ENCODE results near the gene RTL3. TPM values are rescaled to one million over a fixed set of nuclear protein-coding genes. Genes with fewer than 3 reads are reported as not detected.

The RTL3 gene
- total and polyA plus RNA-seq, 2 experiments from 2014 or later: 0.11 to 0.18 TPM

DNA sequence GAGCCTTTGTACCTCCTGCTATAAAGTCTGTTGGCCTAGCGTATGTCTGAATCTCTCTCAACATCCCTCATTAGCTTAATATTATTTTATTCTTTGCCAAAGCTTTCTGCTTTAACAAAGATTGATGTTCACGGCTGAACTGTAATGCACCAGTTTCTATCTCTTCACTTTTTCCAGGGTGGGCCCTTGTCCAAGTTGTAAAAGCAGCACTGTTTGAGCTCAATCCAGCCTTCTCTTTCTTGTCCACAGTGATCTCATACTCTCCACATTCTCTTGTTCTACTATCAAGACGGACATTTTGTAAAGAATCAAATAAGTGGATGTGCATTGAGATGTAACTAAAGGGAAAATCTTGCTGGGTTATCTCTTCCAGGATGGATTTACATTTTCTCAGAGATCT, 34.4 kb upstream of the RTL3 start:
- Histone ChIP-seq H3K4me2 (ENCODE audit: unreplicated experiment) (no peak overlapping the region), H3K27me3 (replicated peaks; ENCODE audit: insufficient read depth) (no peaks in the 10 kb centered on the region), H3K36me3 (ENCODE audit: low read depth) (no peaks in the 10 kb centered on the region), H3K9ac (no peak overlapping the region), H3K79me2 (ENCODE audit: insufficient read depth) (no peaks in the 10 kb centered on the region), H3K4me3 (no peak overlapping the region), H3K9me3 (ENCODE audit: low read depth) (no peaks in the 10 kb centered on the region), H3K9me2 (ENCODE audit: insufficient read depth) (no peaks in the 10 kb centered on the region), H3K4me1 (ENCODE audit: insufficient read depth) (no peaks in the 10 kb centered on the region), H4K20me1 (ENCODE audit: insufficient read depth) (no peaks in the 10 kb centered on the region), H2AFZ (no peak overlapping the region), H3F3A (ENCODE audit: insufficient read depth) (no peaks in the 10 kb centered on the region), H3K27ac (no peak overlapping the region)
- DNase-seq: no peak
- no peak for TF ChIP-seq EZH2phosphoT487 (IDR thresholded peaks at IDR 0.05; ENCODE audit: insufficient read depth, low read depth)
- TF ChIP-seq EZH2 (IDR thresholded peaks at IDR 0.05; ENCODE audit: insufficient read depth, poor library complexity, severe bottlenecking): no peak
- in situ Hi-C loops (cut with MboI): no loop called here
- 33 to 43% methylated on average over 3 of the region's 3 CpGs for WGBS, 2 experiments (ENCODE audit: low coverage in 1 of 2, low lambda C conversion rate in 2 of 2, missing lambda C conversion rate in 2 of 2)

DNA sequence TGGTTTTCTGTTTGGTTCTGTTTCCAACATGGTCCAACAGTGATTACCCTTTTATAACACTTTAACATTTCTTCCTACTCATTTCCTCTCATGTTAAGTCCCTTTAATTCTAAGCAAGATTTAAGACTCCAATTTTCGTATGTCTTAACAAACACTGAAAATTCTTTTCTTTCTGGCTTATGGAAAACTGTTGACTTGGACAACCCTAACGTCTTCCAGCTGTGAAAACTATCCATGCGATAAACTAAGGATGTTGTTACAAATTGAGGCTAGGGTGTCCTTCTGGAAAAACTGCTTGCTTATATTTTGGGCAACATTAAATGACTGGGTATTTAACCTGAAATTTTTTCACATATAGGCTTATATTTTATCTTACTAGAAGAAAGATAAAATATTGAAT, 33.9 kb upstream of the RTL3 start:
- no peak overlapping the region for H3K27ac ChIP-seq
- no peaks in the 10 kb centered on the region for H3K36me3 ChIP-seq (ENCODE audit: low read depth)
- H3K27me3 ChIP-seq (replicated peaks; ENCODE audit: insufficient read depth): no peaks in the 10 kb centered on the region
- no peak overlapping the region for H2AFZ ChIP-seq
- no peak overlapping the region for H3K4me3 ChIP-seq
- no peaks in the 10 kb centered on the region for H3F3A ChIP-seq (ENCODE audit: insufficient read depth)
- no peaks in the 10 kb centered on the region for H3K4me1 ChIP-seq (ENCODE audit: insufficient read depth)
- no peaks in the 10 kb centered on the region for H3K9me3 ChIP-seq (ENCODE audit: low read depth)
- no peaks in the 10 kb centered on the region for H4K20me1 ChIP-seq (ENCODE audit: insufficient read depth)
- DNase-seq: no peak
- H3K9ac ChIP-seq: no peak overlapping the region
- no peak overlapping the region for H3K4me2 ChIP-seq (ENCODE audit: unreplicated experiment)
- H3K9me2 ChIP-seq (ENCODE audit: insufficient read depth): no peaks in the 10 kb centered on the region
- in situ Hi-C loops (cut with MboI): no loop called here
- 15 to 19% methylated on average over 3 of the region's 3 CpGs for WGBS, 2 experiments (ENCODE audit: low coverage in 1 of 2, low lambda C conversion rate in 2 of 2, missing lambda C conversion rate in 2 of 2)
- no peaks in the 10 kb centered on the region for H3K79me2 ChIP-seq (ENCODE audit: insufficient read depth)
- TF ChIP-seq EZH2 (IDR thresholded peaks at IDR 0.05; ENCODE audit: insufficient read depth, poor library complexity, severe bottlenecking) (no peak), EZH2phosphoT487 (IDR thresholded peaks at IDR 0.05; ENCODE audit: insufficient read depth, low read depth) (no peak)

DNA sequence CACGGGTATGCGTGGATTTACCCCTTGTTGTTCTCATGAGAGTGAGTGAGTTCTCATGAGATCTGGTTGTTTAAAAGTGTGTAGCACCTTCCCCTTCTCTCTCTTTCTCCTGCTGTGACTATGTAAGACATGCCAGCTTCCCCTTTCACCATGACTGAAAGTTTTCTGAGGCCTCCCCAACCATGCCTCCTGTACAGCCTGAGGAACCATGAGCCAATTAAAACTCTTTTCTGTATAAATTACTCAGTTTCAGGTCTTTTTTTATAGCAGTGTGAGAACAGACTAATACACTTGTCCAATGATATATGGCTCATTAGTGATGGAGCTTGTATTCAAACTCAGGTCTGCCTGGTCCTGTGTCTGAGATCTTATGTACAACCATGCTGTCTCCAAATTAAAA, 28.5 kb upstream of the RTL3 start:
- no peaks in the 10 kb centered on the region for H4K20me1 ChIP-seq (ENCODE audit: insufficient read depth)
- no peaks in the 10 kb centered on the region for H3K36me3 ChIP-seq (ENCODE audit: low read depth)
- no peaks in the 10 kb centered on the region for H3K79me2 ChIP-seq (ENCODE audit: insufficient read depth)
- no peaks in the 10 kb centered on the region for H3F3A ChIP-seq (ENCODE audit: insufficient read depth)
- no peak for DNase-seq
- H2AFZ ChIP-seq: no peak overlapping the region
- no peak overlapping the region for H3K9ac ChIP-seq
- H3K4me3 ChIP-seq: no peak overlapping the region
- in situ Hi-C loops (cut with MboI): no loop called here
- TF ChIP-seq EZH2phosphoT487 (IDR thresholded peaks at IDR 0.05; ENCODE audit: insufficient read depth, low read depth): no peak
- TF ChIP-seq EZH2 (IDR thresholded peaks at IDR 0.05; ENCODE audit: insufficient read depth, poor library complexity, severe bottlenecking): no peak
- 95 to 100% methylated on average over 2 of the region's 2 CpGs for WGBS, 2 experiments (ENCODE audit: low coverage in 1 of 2, low lambda C conversion rate in 2 of 2, missing lambda C conversion rate in 2 of 2)
- H3K27me3 ChIP-seq (replicated peaks; ENCODE audit: insufficient read depth): no peaks in the 10 kb centered on the region
- H3K4me1 ChIP-seq (ENCODE audit: insufficient read depth): no peaks in the 10 kb centered on the region
- no peaks in the 10 kb centered on the region for H3K9me2 ChIP-seq (ENCODE audit: insufficient read depth)
- no peaks in the 10 kb centered on the region for H3K9me3 ChIP-seq (ENCODE audit: low read depth)
- no peak overlapping the region for H3K27ac ChIP-seq
- no peak overlapping the region for H3K4me2 ChIP-seq (ENCODE audit: unreplicated experiment)

DNA sequence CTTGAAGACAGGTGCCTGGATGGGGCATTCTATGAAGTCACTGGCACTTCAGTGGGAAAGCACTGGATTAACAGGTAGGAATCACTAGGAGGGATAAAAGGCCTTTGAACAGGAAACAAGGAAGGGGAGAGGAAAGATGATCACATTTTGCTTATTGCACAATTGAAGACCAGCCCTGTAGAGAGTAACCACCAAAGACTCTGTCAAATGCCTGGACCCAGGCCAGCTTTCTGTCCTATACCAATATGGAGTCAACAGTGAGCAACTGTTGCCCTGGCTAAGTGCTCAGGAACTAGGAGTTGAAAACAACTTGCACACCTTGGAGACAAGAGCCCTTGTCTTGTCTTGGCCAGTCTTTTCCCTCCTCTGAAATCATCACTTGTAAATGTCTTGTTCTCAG, 14.1 kb upstream of the RTL3 start:
- H4K20me1 ChIP-seq (ENCODE audit: insufficient read depth): no peaks in the 10 kb centered on the region
- no peak overlapping the region for H3K9ac ChIP-seq
- TF ChIP-seq EZH2phosphoT487 (IDR thresholded peaks at IDR 0.05; ENCODE audit: insufficient read depth, low read depth) (no peak), EZH2 (IDR thresholded peaks at IDR 0.05; ENCODE audit: insufficient read depth, poor library complexity, severe bottlenecking) (no peak)
- no peak overlapping the region for H3K4me3 ChIP-seq
- H3K27ac ChIP-seq: no peak overlapping the region
- H3K9me2 ChIP-seq (ENCODE audit: insufficient read depth): no peaks in the 10 kb centered on the region
- no peak overlapping the region for H2AFZ ChIP-seq
- H3K9me3 ChIP-seq (ENCODE audit: low read depth): no peaks in the 10 kb centered on the region
- H3K4me2 ChIP-seq (ENCODE audit: unreplicated experiment): no peak overlapping the region
- no peaks in the 10 kb centered on the region for H3K79me2 ChIP-seq (ENCODE audit: insufficient read depth)
- in situ Hi-C loops (cut with MboI): no loop called here
- no peaks in the 10 kb centered on the region for H3K36me3 ChIP-seq (ENCODE audit: low read depth)
- H3K27me3 ChIP-seq (replicated peaks; ENCODE audit: insufficient read depth): no peaks in the 10 kb centered on the region
- DNase-seq: no peak
- no peaks in the 10 kb centered on the region for H3F3A ChIP-seq (ENCODE audit: insufficient read depth)
- no peaks in the 10 kb centered on the region for H3K4me1 ChIP-seq (ENCODE audit: insufficient read depth)

DNA sequence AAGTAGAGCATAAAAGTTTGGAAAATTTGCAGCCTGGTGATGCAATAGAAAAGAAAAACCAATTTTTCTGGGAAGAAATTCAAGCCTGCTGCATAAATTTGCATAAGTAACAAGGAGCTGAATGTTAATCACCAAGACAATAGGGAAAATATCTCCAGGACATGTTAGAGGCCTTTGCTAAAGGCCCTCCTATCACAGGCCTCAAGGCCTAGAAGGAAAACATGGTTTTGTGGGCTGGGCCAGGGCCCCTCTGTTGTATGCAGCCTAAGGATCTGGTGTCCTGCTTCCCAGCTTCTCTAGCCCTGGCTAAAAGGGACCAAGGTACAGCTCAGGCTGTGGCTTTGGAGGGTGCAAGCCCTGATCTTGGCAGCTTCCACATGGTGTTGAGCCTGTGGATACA, 6.2 kb upstream of the RTL3 start:
- H3K36me3 ChIP-seq (ENCODE audit: low read depth): no peaks in the 10 kb centered on the region
- peak; percentile 7 for DNase-seq
- H3K9me3 ChIP-seq (ENCODE audit: low read depth): no peaks in the 10 kb centered on the region
- peak overlapping the region; percentile 36; the same call in 1 of the 2 replicates for H3K9ac ChIP-seq
- H3K79me2 ChIP-seq (ENCODE audit: insufficient read depth): no peaks in the 10 kb centered on the region
- no peaks in the 10 kb centered on the region for H4K20me1 ChIP-seq (ENCODE audit: insufficient read depth)
- H3K4me2 ChIP-seq (ENCODE audit: unreplicated experiment): no peak overlapping the region
- no peak overlapping the region for H3K4me3 ChIP-seq
- peak overlapping the region; percentile 60 for H2AFZ ChIP-seq
- TF ChIP-seq EZH2 (IDR thresholded peaks at IDR 0.05; ENCODE audit: insufficient read depth, poor library complexity, severe bottlenecking): no peak
- no peak for TF ChIP-seq EZH2phosphoT487 (IDR thresholded peaks at IDR 0.05; ENCODE audit: insufficient read depth, low read depth)
- in situ Hi-C loops (cut with MboI): no loop called here
- H3K27ac ChIP-seq: peak overlapping the region; percentile 68
- H3K4me1 ChIP-seq (ENCODE audit: insufficient read depth): peaks cover 23% of the 10 kb centered on the region
- no peaks in the 10 kb centered on the region for H3K27me3 ChIP-seq (replicated peaks; ENCODE audit: insufficient read depth)
- no peaks in the 10 kb centered on the region for H3F3A ChIP-seq (ENCODE audit: insufficient read depth)
- H3K9me2 ChIP-seq (ENCODE audit: insufficient read depth): no peaks in the 10 kb centered on the region

Measured in GM23248 (cell line).